Stimulated activated CD4-positive, alpha-beta T cell treated with anti-CD3 and anti-CD28 coated beads, Interleukin-12 subunit alpha, Interleukin-12 subunit beta, amount 100 ng/mL, for 48 hours (primary cell): ENCODE results near the gene GTF2I.
"Not testable (repeated sequence)": the region's sequence is repeated elsewhere in the genome, so short reads cannot be mapped to it uniquely, and the experiment has no call there.

Experiments used
- DNase-seq, 3 donors: peaks; one replicate each; pipeline ENCODE4 v3.0.0-alpha.2; 2020; ENCODE audit warnings: low read depth in 2 of 3, low spot score in 1 of 3

GTF2I gene

DNA sequence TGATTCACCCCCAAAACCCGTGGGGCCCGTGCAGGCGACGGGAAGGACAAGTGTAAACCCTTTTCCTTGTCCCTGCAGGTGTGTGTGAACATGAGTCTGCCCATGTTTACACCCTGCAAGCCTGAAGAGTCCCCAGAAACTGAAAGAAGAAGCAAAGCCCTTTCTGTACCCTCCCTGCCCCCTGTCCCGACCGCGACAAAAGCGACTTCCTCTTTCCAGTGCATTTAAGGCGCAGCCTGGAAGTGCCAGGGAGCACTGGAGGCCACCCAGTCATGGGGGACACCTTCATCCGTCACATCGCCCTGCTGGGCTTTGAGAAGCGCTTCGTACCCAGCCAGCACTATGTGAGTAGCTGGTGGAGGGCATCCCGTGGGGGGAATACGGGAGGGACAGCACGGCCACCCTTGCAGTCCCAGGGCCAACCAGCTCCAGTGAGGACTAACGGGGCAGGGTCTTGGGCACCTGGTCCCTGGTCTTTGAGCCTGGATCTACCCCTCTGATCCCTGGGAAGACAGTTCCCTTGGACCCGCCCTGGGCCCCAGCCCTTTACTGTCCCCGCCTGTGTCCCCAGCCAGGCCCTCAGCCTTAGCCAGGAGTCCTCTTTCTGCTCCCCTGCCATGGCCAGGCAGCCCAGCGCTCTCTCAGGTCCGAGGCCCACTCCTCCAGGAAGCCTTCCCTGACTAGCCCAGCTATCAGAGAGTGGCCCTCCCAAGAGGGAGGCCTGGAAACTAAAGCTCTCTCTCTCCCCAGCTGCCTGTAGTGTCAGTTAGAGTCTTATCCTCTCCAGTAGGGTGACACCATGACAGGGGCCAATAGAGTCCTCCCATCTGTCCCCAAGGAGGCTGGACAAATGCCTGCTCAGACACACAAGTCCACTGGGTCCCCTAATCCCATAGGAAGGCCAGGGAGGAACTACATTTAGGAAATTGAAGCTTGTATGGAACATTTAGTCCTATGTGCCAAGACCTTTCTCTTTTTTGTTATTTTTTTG is 116.5 kb downstream of the GTF2I start, which contains the start of gene NCF1:
Gene NCF1 (plus strand): TSS at position 252 of the 991 bp plus-strand sequence. CDS start 21 bp downstream, at position 273.
- DNase-seq: not testable (repeated sequence)

DNA sequence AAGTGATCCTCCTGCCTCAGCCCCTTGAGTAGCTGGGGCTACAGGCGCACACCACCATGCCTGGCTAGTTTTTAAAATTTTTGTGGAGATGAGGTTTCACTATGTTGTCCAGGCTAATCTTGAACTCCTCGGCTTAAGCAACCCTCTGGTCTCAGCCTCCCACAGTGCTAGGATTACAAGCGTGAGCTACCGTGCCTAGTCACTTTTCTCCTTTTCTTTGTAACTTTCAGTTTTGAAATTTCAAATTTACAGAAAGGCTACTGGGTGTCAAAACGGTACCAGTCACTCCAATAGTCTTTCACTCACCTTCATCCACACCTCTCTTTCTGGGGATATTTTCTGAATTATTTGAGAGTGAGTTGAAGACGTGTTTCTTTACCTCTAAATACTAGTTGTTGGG is 117.6 kb downstream of the GTF2I start:
- DNase-seq: not testable (repeated sequence)

DNA sequence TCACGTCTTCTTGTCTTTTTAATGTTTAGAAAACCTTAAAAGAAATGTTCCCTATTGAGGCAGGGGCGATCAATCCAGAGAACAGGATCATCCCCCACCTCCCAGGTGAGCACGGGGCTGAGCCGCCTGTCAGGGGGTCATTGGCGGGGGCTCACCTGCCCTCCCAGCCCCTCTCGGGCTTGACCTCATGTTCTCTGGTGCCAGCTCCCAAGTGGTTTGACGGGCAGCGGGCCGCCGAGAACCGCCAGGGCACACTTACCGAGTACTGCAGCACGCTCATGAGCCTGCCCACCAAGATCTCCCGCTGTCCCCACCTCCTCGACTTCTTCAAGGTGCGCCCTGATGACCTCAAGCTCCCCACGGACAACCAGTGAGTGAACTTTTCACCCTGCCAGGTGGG is 121.5 kb downstream of the GTF2I start:
- not testable (repeated sequence) for DNase-seq

DNA sequence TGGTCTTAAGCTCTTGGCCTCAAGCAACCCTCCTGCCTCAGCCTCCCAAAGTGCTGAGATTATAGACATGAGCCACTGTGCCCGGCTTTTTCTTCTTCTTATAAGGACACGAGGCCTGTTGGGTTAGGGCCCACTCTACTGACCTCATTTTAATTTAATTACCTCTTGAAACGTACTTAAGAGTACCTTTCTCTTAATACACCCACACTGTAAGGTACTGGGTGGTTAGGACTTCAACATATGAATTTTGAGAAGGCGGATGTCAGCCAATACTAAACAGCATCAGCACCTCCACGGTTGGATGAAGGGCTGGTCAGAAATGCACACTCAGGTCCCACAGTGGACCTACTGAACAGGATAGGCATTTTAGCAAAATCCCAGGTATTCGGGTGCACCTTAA is 124.2 kb downstream of the GTF2I start:
- not testable (repeated sequence) for DNase-seq

DNA sequence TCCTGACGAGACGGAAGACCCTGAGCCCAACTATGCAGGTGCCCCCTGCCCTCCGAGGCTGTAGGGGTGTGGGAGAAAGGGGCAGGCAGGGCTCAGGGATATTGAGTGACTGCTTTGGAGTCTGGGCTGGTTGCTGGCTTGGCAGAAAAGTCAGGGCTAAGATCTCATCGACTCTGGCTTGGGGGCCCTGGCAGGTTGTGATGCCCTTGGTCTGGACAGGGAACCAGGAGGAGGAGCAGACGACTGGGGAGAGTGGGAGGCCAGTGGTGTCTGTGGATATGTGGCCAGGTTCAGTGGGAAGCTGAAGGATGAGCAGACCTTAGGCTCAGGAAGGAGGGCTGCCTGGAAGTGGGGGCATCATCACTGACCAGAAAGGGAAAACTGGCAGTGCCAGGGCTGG is 126.1 kb downstream of the GTF2I start:
- not testable (repeated sequence) for DNase-seq

DNA sequence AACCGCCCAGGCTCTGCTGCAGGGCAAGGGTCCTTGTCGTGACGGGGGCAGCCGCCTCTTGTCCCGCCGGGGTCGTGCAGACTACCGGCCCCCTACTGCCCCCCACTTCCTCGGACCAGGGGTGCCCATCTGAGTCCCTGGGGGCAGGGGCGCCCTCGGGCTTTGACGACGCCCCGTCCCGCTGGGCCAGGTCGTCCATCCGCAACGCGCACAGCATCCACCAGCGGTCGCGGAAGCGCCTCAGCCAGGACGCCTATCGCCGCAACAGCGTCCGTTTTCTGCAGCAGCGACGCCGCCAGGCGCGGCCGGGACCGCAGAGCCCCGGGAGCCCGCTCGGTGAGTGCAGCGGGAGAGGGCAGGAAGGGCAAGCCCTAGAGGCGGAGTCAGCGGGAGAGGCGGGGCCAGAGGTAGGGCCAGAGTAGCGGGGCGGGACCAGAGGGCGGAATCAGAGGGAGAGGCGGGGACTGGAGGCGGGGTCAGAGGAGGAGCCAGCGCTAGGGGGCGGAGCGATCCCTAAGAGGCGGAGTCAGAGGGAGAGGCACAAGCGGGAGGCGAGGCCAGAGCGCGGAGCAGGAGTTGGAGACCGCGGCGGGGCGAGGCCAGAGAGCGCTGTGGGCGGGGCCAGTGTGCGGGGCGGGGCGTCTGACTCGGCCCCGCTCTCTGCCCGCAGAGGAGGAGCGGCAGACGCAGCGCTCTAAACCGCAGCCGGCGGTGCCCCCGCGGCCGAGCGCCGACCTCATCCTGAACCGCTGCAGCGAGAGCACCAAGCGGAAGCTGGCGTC is 131.0 kb downstream of the GTF2I start:
- peak; percentile 89 to 99 (median 95) for DNase-seq

DNA sequence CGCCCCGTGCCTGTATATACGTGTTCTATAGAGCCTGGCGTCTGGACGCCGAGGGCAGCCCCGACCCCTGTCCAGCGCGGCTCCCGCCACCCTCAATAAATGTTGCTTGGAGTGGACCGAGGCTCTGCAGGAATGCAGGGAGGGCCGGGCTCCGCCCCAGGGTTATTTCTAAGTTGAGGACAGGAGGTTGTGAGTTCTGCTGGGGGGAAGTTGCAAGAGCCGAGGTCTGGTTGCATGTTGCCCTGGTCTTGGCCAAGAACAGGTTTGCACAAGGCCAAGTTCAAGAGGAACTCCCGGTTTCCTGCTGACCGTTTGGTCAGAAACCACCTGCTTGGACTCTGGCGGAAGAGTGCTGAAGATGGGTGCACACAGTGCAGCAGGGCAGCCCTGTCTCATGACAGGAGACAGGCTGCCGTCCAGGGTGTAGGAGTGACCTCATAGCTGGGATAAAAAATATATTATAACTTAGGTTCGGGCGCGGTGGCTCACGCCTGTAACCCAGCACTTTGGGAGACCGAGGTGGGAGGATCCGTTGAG is 131.8 kb downstream of the GTF2I start:
- DNase-seq: not testable (repeated sequence)

DNA sequence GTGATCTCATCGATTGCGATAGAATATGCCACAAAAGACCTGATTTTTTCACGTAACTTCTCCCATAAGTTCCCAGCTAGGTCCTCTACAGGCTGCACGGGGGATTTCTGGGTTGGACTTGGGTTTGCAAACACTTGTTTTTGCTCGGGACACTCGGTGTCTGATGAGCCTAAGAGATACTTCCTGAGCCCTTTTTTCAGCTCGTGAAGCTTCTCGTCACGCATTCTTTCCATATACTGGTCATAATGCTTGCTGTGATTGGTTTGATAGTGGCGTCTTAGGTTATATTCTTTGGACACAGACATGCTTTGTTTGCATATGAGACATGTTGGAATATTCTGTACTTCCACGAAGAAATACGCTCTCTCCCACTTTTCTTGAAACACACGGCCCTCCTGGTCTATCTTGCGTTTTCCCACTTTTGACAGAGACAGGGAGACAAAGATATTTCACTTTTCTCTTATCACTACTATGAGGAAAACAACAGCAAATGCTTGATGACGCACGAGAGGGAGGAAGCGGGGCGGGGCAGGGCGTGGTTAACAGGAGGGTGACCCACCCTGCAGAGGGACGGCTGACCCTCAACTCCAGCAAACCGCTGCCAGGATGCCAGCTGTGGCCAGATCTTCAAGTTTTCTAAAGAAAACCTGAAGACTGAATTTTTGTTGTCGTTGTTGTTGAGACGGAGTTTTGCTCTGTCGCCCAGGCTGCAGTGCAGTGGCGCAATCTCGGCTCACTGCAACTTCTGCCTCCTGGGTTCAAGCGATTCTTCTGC is 140.5 kb downstream of the GTF2I start:
- not testable (repeated sequence) for DNase-seq

DNA sequence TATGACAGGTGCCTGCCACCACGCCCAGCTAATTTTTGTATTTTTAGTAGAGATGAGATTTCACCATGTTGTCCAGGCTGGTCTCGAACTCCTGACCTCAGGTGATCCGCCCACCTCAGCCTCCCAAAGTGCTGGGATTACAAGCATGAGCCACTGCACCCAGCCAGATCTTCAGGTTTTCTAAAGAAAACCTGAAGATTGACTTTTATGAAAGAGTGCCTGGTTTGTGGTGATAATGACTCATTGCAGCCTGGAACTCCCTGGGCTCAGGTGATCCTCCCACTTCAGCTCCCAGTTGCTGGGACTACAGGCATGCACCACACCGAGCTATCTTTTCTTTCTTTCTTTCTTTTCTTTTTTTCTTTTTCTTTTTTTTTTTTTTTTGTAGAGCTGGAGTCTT is 141.1 kb downstream of the GTF2I start:
- not testable (repeated sequence) for DNase-seq
